Peyer's patch (tissue), 4 donors: ENCODE results near the gene ELMO1. TPM values are rescaled to one million over a fixed set of nuclear protein-coding genes. Genes with fewer than 3 reads are reported as not detected.

Source experiments
- DNase-seq, 3 donors: peaks; one replicate each; pipeline ENCODE4 v3.0.0-alpha.2; 2017 to 2019
- H3K27ac ChIP-seq, 4 donors: fragments of 200-600 bp; sonication (generic); one replicate each; pipeline ENCODE4 v1.5.1; 2016 to 2019
- H3K27me3 ChIP-seq, 2 donors: fragments of 200-600 bp; sonication (generic); one replicate each; pipeline ENCODE4 v1.5.1; 2019
- H3K36me3 ChIP-seq, 3 donors: fragments of 200-600 bp; sonication (generic); one replicate each; pipeline ENCODE4 v1.5.1; 2016 to 2019
- H3K4me1 ChIP-seq, 4 donors: fragments of 200-600 bp; sonication (generic); one replicate each; pipeline ENCODE4 v1.5.1; 2016 to 2019
- H3K4me3 ChIP-seq, 4 donors: fragments of 200-600 bp; sonication (generic); 1 replicate in 3 of 4; 2 replicates in 1 of 4; pipeline ENCODE4 v1.5.1; 2016 to 2019; ENCODE audit warnings: mild to moderate bottlenecking in 1 of 4
- H3K9me3 ChIP-seq, 4 donors: fragments of 200-600 bp; sonication (generic); one replicate each; pipeline ENCODE4 v1.5.1; 2016 to 2019; ENCODE audit warnings: mild to moderate bottlenecking in 1 of 4
- POLR2A ChIP-seq, 2 donors: fragments of 450-650 bp; IDR thresholded peaks; one replicate each; pipeline ENCODE4 v1.5.1; 2017; ENCODE audit warnings: antibody characterized with exemption in 2 of 2, mild to moderate bottlenecking in 2 of 2, moderate library complexity in 2 of 2
- total RNA-seq, 4 donors: library from RNA; depleted of rRNA; stranded (reverse); fragments of >200 nt; gene quantifications; one replicate each; pipeline ENCODE4 v1.1.0, GENCODE V29; 2016
- TF ChIP-seq, protein P1 (sequence below), 6 experiments: fragments of 450-650 bp in 4 of 6; fragments of 200-600 bp in 2 of 6; sonication (generic) in 1 of 6; IDR thresholded peaks; one replicate each; pipeline ENCODE4 v1.5.1; 2017 to 2019; ENCODE audit warnings: antibody characterized with exemption in 6 of 6, mild to moderate bottlenecking in 3 of 6, moderate library complexity in 1 of 6

ELMO1 gene
- total RNA-seq, 4 donors from 2014 or later: 43.1 to 381 (median 72.2) TPM

- DNase-seq: no peak
- no peak overlapping the region for H3K4me3 ChIP-seq
- no peak overlapping the region for H3K27ac ChIP-seq
- H3K27me3 ChIP-seq: no peaks in the 10 kb centered on the region
- peaks cover 0 to 11% (median 0%) of the 10 kb centered on the region in 4 donors for H3K9me3 ChIP-seq
- H3K4me1 ChIP-seq: no peaks in the 10 kb centered on the region
- no peaks in the 10 kb centered on the region for H3K36me3 ChIP-seq
- TF ChIP-seq, protein P1, sequence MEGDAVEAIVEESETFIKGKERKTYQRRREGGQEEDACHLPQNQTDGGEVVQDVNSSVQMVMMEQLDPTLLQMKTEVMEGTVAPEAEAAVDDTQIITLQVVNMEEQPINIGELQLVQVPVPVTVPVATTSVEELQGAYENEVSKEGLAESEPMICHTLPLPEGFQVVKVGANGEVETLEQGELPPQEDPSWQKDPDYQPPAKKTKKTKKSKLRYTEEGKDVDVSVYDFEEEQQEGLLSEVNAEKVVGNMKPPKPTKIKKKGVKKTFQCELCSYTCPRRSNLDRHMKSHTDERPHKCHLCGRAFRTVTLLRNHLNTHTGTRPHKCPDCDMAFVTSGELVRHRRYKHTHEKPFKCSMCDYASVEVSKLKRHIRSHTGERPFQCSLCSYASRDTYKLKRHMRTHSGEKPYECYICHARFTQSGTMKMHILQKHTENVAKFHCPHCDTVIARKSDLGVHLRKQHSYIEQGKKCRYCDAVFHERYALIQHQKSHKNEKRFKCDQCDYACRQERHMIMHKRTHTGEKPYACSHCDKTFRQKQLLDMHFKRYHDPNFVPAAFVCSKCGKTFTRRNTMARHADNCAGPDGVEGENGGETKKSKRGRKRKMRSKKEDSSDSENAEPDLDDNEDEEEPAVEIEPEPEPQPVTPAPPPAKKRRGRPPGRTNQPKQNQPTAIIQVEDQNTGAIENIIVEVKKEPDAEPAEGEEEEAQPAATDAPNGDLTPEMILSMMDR (IDR thresholded peaks at IDR 0.05): no peak
- TF ChIP-seq POLR2A (IDR thresholded peaks at IDR 0.05): no peak
These were observed 604.3 kb downstream of the ELMO1 start for GRCh38 chr7:36844374-36844773.

DNA sequence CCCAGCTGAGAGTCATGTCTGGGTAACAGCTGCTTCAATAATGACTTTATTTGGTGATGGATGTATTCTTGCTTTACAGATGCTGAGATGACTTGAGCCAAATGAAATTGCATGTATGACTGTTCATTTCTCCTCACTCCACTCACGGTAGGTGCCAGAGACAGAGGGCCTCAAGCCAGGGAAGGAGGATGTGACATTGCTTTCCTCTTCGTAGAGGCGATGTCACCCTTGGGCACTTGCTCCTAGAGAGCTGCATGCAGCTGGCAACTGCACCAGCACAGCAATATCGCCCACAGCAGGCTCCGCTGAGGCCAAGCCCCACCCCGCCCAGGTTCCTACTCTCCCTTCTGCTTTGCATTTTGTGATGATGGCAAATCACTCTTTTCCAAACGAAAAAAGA, 607.8 kb downstream of the ELMO1 start:
- H3K9me3 ChIP-seq: no peaks in the 10 kb centered on the region

DNA sequence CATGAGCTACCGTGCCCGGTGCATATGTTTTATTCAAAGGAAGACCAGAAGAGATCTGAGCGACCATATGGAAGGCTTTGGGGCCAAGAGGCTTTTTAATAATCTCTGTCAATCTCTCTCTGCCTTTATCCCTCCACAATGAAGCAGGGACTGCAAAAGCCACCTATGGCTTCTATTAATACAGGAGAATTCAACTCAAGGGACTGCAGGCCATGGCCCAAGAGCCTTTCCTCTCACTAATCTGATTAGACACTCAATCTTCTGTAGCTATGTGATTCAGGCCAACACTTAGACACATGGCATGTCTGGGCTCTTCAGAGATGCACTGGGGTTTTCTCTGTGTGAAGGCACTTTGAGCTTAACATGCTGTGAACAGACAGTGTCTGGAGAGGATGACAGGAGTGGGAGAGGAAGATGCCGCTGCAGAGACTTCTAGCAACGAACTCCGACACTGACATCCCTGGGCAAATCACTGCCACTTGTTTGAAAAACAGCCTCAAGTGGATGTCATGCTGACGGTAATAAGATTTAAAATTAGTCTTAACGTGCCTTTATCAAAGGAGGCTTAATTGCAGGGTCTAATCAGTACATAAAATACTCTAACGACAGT, 609.9 kb downstream of the ELMO1 start:
- no peak for DNase-seq
- no peak overlapping the region for H3K27ac ChIP-seq
- no peaks in the 10 kb centered on the region for H3K9me3 ChIP-seq
- no peaks in the 10 kb centered on the region for H3K27me3 ChIP-seq
- no peaks in the 10 kb centered on the region for H3K36me3 ChIP-seq
- no peak overlapping the region for H3K4me3 ChIP-seq
- H3K4me1 ChIP-seq: no peaks in the 10 kb centered on the region
- no peak for TF ChIP-seq POLR2A (IDR thresholded peaks at IDR 0.05)
- TF ChIP-seq, protein P1 (IDR thresholded peaks at IDR 0.05): no peak

More for the DNA sequence above, 607.8 kb downstream of the ELMO1 start:
- H3K36me3 ChIP-seq: no peaks in the 10 kb centered on the region
- H3K27me3 ChIP-seq: no peaks in the 10 kb centered on the region
- TF ChIP-seq, protein P1 (IDR thresholded peaks at IDR 0.05): no peak
- TF ChIP-seq POLR2A (IDR thresholded peaks at IDR 0.05): no peak
- no peak overlapping the region for H3K4me3 ChIP-seq
- H3K4me1 ChIP-seq: no peaks in the 10 kb centered on the region
- H3K27ac ChIP-seq: no peak overlapping the region
- DNase-seq: no peak

- Histone ChIP-seq H3K9me3 (no peaks in the 10 kb centered on the region), H3K27me3 (no peaks in the 10 kb centered on the region), H3K4me1 (no peaks in the 10 kb centered on the region), H3K4me3 (no peak overlapping the region), H3K36me3 (no peaks in the 10 kb centered on the region), H3K27ac (no peak overlapping the region)
- TF ChIP-seq, protein P1 (IDR thresholded peaks at IDR 0.05): no peak
- no peak for TF ChIP-seq POLR2A (IDR thresholded peaks at IDR 0.05)
- DNase-seq: no peak
These were observed 617.6 kb downstream of the ELMO1 start for GRCh38 chr7:36831049-36831448.

DNA sequence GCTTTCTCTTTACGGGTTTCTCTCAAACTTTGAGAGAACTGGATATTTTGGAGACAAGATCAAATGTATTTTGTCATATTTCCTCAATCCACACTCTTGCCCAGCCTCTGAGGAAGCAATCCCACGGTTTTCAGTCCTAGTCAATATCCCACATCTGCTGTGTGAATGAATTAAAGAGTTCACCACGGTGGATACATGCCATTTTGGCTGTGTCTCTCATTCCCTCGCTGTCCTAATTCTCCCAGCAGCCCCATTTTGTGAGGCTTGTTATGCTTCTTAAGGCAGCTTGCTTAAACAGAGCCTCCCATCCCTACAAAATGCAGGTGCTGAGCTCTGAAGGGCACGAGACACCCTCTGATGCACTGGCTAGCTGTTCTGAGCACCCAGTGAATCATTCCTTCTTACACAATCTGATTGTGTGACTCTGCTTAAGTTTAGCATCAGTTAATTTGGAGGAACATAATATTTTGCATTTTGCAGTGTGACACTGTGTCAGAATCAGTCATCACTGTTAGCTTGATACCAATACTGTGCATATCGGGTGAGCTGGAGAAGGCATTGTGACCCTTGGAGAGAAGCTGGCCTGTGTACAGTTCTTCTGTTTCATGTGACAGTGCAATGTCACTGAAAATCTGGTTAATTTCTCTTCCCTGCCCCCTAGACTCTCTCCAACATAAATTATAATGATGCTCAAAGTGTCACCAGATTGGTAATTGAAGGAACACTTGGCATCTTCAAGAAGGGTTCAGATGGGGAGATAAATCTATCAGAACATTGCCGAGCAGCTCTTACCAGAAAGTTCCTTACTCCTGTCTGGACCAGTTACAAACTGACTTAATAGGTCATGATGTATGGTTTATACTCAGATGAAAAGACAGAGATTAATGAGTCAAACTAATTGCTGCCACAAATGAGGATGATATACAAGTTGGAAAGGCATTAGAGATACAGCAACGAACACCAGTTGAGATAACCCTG, 620.6 kb downstream of the ELMO1 start:
- Histone ChIP-seq H3K36me3 (no peaks in the 10 kb centered on the region), H3K4me3 (no peak overlapping the region), H3K9me3 (no peaks in the 10 kb centered on the region), H3K4me1 (no peaks in the 10 kb centered on the region), H3K27ac (no peak overlapping the region), H3K27me3 (no peaks in the 10 kb centered on the region)
- DNase-seq: no peak
- TF ChIP-seq POLR2A (IDR thresholded peaks at IDR 0.05): no peak
- TF ChIP-seq, protein P1 (IDR thresholded peaks at IDR 0.05): no peak
